Measurements from ENCODE around the gene THSD8.

THSD8 gene

GRCh38 chr19:12766051-12766521 is 35.8 kb upstream of the THSD8 start:
- Histone ChIP-seq H2BK15ac (ENCODE audit: low read length) (no peak overlapping the region), H3K27me3 (ENCODE audit: control insufficient read depth in 3 of 3, insufficient read depth in 3 of 3, low read depth in 1 of 3, low read length in 3 of 3) (no peaks in the 10 kb centered on the region), H3K4me3 (ENCODE audit: low read length in 2 of 2) (peak overlapping the region in 1 of 2 donors; percentile 48), H3K27ac (replicated peaks; ENCODE audit: low read length) (no peak overlapping the region), H3K4me1 (ENCODE audit: control insufficient read depth in 2 of 2, insufficient read depth in 1 of 2, low read depth in 1 of 2, low read length in 2 of 2) (peaks cover 0 to 7% of the 10 kb centered on the region in 2 donors), H3K4ac (ENCODE audit: low read length) (no peak overlapping the region), H2BK120ac (ENCODE audit: low read depth, low read length) (no peak overlapping the region), H3K9me3 (replicated peaks in 1 of 2; ENCODE audit: control insufficient read depth in 2 of 2, insufficient read depth in 1 of 2, low read depth in 1 of 2, low read length in 2 of 2) (peaks cover 2 to 3% of the 10 kb centered on the region in 2 donors), H3K14ac (ENCODE audit: low read length) (peak overlapping the region; percentile 75), H4K8ac (ENCODE audit: low read depth, low read length) (no peak overlapping the region), H4K91ac (ENCODE audit: low read depth, low read length, poor library complexity) (no peak overlapping the region), H3K4me2 (ENCODE audit: insufficient read depth, low read length, poor library complexity, severe bottlenecking) (no peak overlapping the region), H3K79me1 (ENCODE audit: low read depth, low read length) (peaks cover 2% of the 10 kb centered on the region), H2AK5ac (ENCODE audit: low read depth, low read length) (peak overlapping the region; percentile 9), H2AFZ (ENCODE audit: low read length) (peak overlapping the region; percentile 96), H3K9ac (ENCODE audit: low read depth, low read length, poor library complexity) (peak overlapping the region; percentile 18), H3K23ac (ENCODE audit: low read depth, low read length, poor library complexity) (peak overlapping the region; percentile 88), H2BK5ac (ENCODE audit: low read length) (peak overlapping the region; percentile 82), H3K18ac (ENCODE audit: low read length) (no peak overlapping the region), H2BK12ac (ENCODE audit: low read length) (no peak overlapping the region), H3K36me3 (replicated peaks in 1 of 2; ENCODE audit: control insufficient read depth in 2 of 2, insufficient read depth in 2 of 2, low read length in 2 of 2) (peaks cover 1 to 16% of the 10 kb centered on the region in 2 donors)
- DNase-seq (ENCODE audit: low spot score) = no peak
- no CpG with 5 or more reads among the region's 30 CpGs for WGBS, 2 donors (ENCODE audit: extremely low coverage in 2 of 2, insufficient read length in 2 of 2, insufficient replicate concordance in 1 of 2)

GRCh38 chr19:12767150-12767549 is 34.7 kb upstream of the THSD8 start:
- no peak overlapping the region for H3K9ac ChIP-seq (ENCODE audit: low read depth, low read length, poor library complexity)
- H2AFZ ChIP-seq (ENCODE audit: low read length) = no peak overlapping the region
- H2BK12ac ChIP-seq (ENCODE audit: low read length) = no peak overlapping the region
- H3K14ac ChIP-seq (ENCODE audit: low read length) = no peak overlapping the region
- peaks cover 1 to 16% of the 10 kb centered on the region in 2 donors for H3K36me3 ChIP-seq (replicated peaks in 1 of 2; ENCODE audit: control insufficient read depth in 2 of 2, insufficient read depth in 2 of 2, low read length in 2 of 2)
- no peak overlapping the region for H4K91ac ChIP-seq (ENCODE audit: low read depth, low read length, poor library complexity)
- H3K27me3 ChIP-seq (ENCODE audit: control insufficient read depth in 3 of 3, insufficient read depth in 3 of 3, low read depth in 1 of 3, low read length in 3 of 3) = no peaks in the 10 kb centered on the region
- H3K27ac ChIP-seq (replicated peaks; ENCODE audit: low read length) = no peak overlapping the region
- no peak overlapping the region for H3K23ac ChIP-seq (ENCODE audit: low read depth, low read length, poor library complexity)
- H3K4me3 ChIP-seq (ENCODE audit: low read length in 2 of 2) = no peak overlapping the region
- peaks cover 0 to 7% of the 10 kb centered on the region in 2 donors for H3K4me1 ChIP-seq (ENCODE audit: control insufficient read depth in 2 of 2, insufficient read depth in 1 of 2, low read depth in 1 of 2, low read length in 2 of 2)
- no peak overlapping the region for H3K18ac ChIP-seq (ENCODE audit: low read length)
- WGBS, 2 donors (ENCODE audit: extremely low coverage in 2 of 2, insufficient read length in 2 of 2, insufficient replicate concordance in 1 of 2) = no CpG with 5 or more reads among the region's 11 CpGs
- H2BK5ac ChIP-seq (ENCODE audit: low read length) = no peak overlapping the region
- DNase-seq (ENCODE audit: low spot score) = no peak
- H3K4ac ChIP-seq (ENCODE audit: low read length) = no peak overlapping the region
- H2AK5ac ChIP-seq (ENCODE audit: low read depth, low read length) = no peak overlapping the region
- peaks cover 2 to 3% of the 10 kb centered on the region in 2 donors for H3K9me3 ChIP-seq (replicated peaks in 1 of 2; ENCODE audit: control insufficient read depth in 2 of 2, insufficient read depth in 1 of 2, low read depth in 1 of 2, low read length in 2 of 2)
- no peak overlapping the region for H2BK120ac ChIP-seq (ENCODE audit: low read depth, low read length)
- H3K79me1 ChIP-seq (ENCODE audit: low read depth, low read length) = peaks cover 2% of the 10 kb centered on the region
- no peak overlapping the region for H2BK15ac ChIP-seq (ENCODE audit: low read length)
- H3K4me2 ChIP-seq (ENCODE audit: insufficient read depth, low read length, poor library complexity, severe bottlenecking) = no peak overlapping the region
- no peak overlapping the region for H4K8ac ChIP-seq (ENCODE audit: low read depth, low read length)

GRCh38 chr19:12767666-12768065 is 34.2 kb upstream of the THSD8 start:
- Histone ChIP-seq H3K27ac (replicated peaks; ENCODE audit: low read length) (no peak overlapping the region), H3K4me3 (ENCODE audit: low read length in 2 of 2) (peak overlapping the region in 1 of 2 donors; percentile 22), H4K91ac (ENCODE audit: low read depth, low read length, poor library complexity) (no peak overlapping the region), H2BK15ac (ENCODE audit: low read length) (no peak overlapping the region), H3K36me3 (replicated peaks in 1 of 2; ENCODE audit: control insufficient read depth in 2 of 2, insufficient read depth in 2 of 2, low read length in 2 of 2) (peaks cover 1 to 16% of the 10 kb centered on the region in 2 donors), H3K4ac (ENCODE audit: low read length) (no peak overlapping the region), H3K79me1 (ENCODE audit: low read depth, low read length) (peaks cover 2% of the 10 kb centered on the region), H2AK5ac (ENCODE audit: low read depth, low read length) (no peak overlapping the region), H4K8ac (ENCODE audit: low read depth, low read length) (no peak overlapping the region), H3K14ac (ENCODE audit: low read length) (no peak overlapping the region), H2BK5ac (ENCODE audit: low read length) (no peak overlapping the region), H3K27me3 (ENCODE audit: control insufficient read depth in 3 of 3, insufficient read depth in 3 of 3, low read depth in 1 of 3, low read length in 3 of 3) (no peaks in the 10 kb centered on the region), H2AFZ (ENCODE audit: low read length) (no peak overlapping the region), H3K4me1 (ENCODE audit: control insufficient read depth in 2 of 2, insufficient read depth in 1 of 2, low read depth in 1 of 2, low read length in 2 of 2) (peaks cover 0 to 7% of the 10 kb centered on the region in 2 donors), H3K4me2 (ENCODE audit: insufficient read depth, low read length, poor library complexity, severe bottlenecking) (no peak overlapping the region), H2BK120ac (ENCODE audit: low read depth, low read length) (no peak overlapping the region), H3K9ac (ENCODE audit: low read depth, low read length, poor library complexity) (no peak overlapping the region), H3K18ac (ENCODE audit: low read length) (no peak overlapping the region), H2BK12ac (ENCODE audit: low read length) (no peak overlapping the region), H3K23ac (ENCODE audit: low read depth, low read length, poor library complexity) (no peak overlapping the region), H3K9me3 (replicated peaks in 1 of 2; ENCODE audit: control insufficient read depth in 2 of 2, insufficient read depth in 1 of 2, low read depth in 1 of 2, low read length in 2 of 2) (peaks cover 2 to 3% of the 10 kb centered on the region in 2 donors)
- no peak for DNase-seq (ENCODE audit: low spot score)
- WGBS, 2 donors (ENCODE audit: extremely low coverage in 2 of 2, insufficient read length in 2 of 2, insufficient replicate concordance in 1 of 2) = no CpG with 5 or more reads among the region's 15 CpGs

GRCh38 chr19:12769689-12770088 is 32.2 kb upstream of the THSD8 start:
- Histone ChIP-seq H3K9ac (ENCODE audit: low read depth, low read length, poor library complexity) (peak overlapping the region; percentile 87), H2AK5ac (ENCODE audit: low read depth, low read length) (no peak overlapping the region), H4K8ac (ENCODE audit: low read depth, low read length) (no peak overlapping the region), H3K18ac (ENCODE audit: low read length) (peak overlapping the region; percentile 85), H2BK12ac (ENCODE audit: low read length) (no peak overlapping the region), H3K23ac (ENCODE audit: low read depth, low read length, poor library complexity) (peak overlapping the region; percentile 62), H3K4me3 (ENCODE audit: low read length in 2 of 2) (peak overlapping the region in 1 of 2 donors; percentile 72), H2BK120ac (ENCODE audit: low read depth, low read length) (no peak overlapping the region), H3K27me3 (ENCODE audit: control insufficient read depth in 3 of 3, insufficient read depth in 3 of 3, low read depth in 1 of 3, low read length in 3 of 3) (no peaks in the 10 kb centered on the region), H3K27ac (replicated peaks; ENCODE audit: low read length) (no peak overlapping the region), H2BK5ac (ENCODE audit: low read length) (no peak overlapping the region), H3K4ac (ENCODE audit: low read length) (no peak overlapping the region), H3K79me1 (ENCODE audit: low read depth, low read length) (no peaks in the 10 kb centered on the region), H3K36me3 (replicated peaks in 1 of 2; ENCODE audit: control insufficient read depth in 2 of 2, insufficient read depth in 2 of 2, low read length in 2 of 2) (peaks cover 3 to 6% of the 10 kb centered on the region in 2 donors), H3K14ac (ENCODE audit: low read length) (no peak overlapping the region), H2BK15ac (ENCODE audit: low read length) (no peak overlapping the region), H3K4me1 (ENCODE audit: control insufficient read depth in 2 of 2, insufficient read depth in 1 of 2, low read depth in 1 of 2, low read length in 2 of 2) (peaks cover 0 to 7% of the 10 kb centered on the region in 2 donors), H4K91ac (ENCODE audit: low read depth, low read length, poor library complexity) (no peak overlapping the region), H2AFZ (ENCODE audit: low read length) (no peak overlapping the region), H3K4me2 (ENCODE audit: insufficient read depth, low read length, poor library complexity, severe bottlenecking) (peak overlapping the region; percentile 52), H3K9me3 (replicated peaks in 1 of 2; ENCODE audit: control insufficient read depth in 2 of 2, insufficient read depth in 1 of 2, low read depth in 1 of 2, low read length in 2 of 2) (no peaks in the 10 kb centered on the region)
- WGBS, 2 donors (ENCODE audit: extremely low coverage in 2 of 2, insufficient read length in 2 of 2, insufficient replicate concordance in 1 of 2) = no CpG with 5 or more reads among the region's 37 CpGs
- DNase-seq (ENCODE audit: low spot score) = no peak

All from neuronal stem cell (in vitro differentiated cells).